ENCODE results near the gene SDK1.

The SDK1 gene

GRCh38 chr7:3292694-3293093 lies 8.4 kb upstream of the SDK1 start:
- no peak for TF ChIP-seq ZFX (IDR thresholded peaks at IDR 0.05)
- TF ChIP-seq, protein P1, sequence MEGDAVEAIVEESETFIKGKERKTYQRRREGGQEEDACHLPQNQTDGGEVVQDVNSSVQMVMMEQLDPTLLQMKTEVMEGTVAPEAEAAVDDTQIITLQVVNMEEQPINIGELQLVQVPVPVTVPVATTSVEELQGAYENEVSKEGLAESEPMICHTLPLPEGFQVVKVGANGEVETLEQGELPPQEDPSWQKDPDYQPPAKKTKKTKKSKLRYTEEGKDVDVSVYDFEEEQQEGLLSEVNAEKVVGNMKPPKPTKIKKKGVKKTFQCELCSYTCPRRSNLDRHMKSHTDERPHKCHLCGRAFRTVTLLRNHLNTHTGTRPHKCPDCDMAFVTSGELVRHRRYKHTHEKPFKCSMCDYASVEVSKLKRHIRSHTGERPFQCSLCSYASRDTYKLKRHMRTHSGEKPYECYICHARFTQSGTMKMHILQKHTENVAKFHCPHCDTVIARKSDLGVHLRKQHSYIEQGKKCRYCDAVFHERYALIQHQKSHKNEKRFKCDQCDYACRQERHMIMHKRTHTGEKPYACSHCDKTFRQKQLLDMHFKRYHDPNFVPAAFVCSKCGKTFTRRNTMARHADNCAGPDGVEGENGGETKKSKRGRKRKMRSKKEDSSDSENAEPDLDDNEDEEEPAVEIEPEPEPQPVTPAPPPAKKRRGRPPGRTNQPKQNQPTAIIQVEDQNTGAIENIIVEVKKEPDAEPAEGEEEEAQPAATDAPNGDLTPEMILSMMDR (conservative IDR thresholded peaks at IDR 0.05): no peak
- H3K27ac ChIP-seq: no peak overlapping the region

GRCh38 chr7:3294432-3295100 lies 6.5 kb upstream of the SDK1 start:
- TF ChIP-seq, protein P1 (conservative IDR thresholded peaks at IDR 0.05): no peak
- no peak for TF ChIP-seq ZFX (IDR thresholded peaks at IDR 0.05)
- H3K27ac ChIP-seq: no peak overlapping the region

GRCh38 chr7:3297105-3297819 lies 3.8 kb upstream of the SDK1 start:
- TF ChIP-seq, protein P1 (conservative IDR thresholded peaks at IDR 0.05): no peak
- TF ChIP-seq ZFX (IDR thresholded peaks at IDR 0.05): no peak
- H3K27ac ChIP-seq: no peak overlapping the region

- TF ChIP-seq, protein P1 (conservative IDR thresholded peaks at IDR 0.05): no peak
- TF ChIP-seq ZFX (IDR thresholded peaks at IDR 0.05): no peak
These were observed 816 bp upstream of the SDK1 start for GRCh38 chr7:3300221-3300650.

DNA sequence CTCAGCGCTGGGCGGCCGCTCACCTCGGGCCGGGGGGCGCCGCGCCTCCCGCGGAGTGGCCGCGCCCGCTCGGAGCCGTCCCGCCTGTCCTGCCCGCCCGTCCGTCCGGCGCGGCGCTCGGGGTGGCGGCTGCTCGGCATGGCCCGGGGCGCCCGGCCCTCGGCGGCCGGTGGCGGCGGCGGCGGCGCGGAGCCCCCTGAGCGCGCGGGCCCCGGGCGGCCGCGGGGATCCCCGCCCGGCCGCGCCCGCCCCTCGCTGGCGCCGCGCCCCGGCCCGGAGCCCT lies 338 bp downstream of the SDK1 start:
- TF ChIP-seq ZFX (IDR thresholded peaks at IDR 0.05): no peak
- TF ChIP-seq, protein P1 (conservative IDR thresholded peaks at IDR 0.05): no peak
- H3K27ac ChIP-seq: no peak overlapping the region

More at GRCh38 chr7:3300221-3300650, 816 bp upstream of the SDK1 start:
- no peak overlapping the region for H3K27ac ChIP-seq

DNA sequence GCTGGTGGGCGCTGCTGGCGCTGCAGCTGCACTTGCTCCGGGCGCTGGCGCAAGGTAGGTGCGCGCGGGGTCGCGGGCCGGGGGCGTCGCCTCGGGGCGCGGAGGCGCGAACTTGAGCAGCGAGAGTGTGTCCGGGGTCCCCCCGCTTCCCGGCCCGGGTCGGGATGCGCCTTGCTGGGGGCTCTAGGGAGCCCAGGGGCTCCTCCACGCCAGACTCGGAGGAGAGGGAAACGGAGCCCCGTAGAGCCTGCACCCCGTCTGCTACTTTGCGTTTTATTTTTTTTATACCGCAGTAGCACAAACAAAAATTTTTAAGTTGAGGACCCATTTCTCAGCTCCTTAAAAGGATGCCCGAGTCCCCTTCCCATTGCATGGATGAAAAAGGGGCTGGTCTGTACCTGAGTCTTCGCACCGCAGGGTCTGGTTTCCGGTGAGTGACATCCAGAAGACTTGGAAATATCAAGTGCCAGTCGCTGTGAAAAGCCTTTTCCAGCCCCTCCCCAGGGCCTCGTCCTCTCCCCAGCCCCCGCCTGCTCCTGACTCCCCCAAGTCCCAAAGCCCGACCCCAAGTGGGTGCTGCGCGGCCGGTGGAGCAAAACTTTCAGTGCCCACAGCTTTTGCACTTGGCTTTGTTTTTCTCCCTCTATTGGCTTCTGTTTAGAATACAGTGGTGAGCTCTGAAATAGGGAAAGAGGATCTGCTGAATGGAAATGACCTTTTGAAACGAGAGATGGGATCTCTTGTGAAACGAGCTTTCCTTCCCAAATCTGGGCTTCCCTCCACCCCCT lies 973 bp downstream of the SDK1 start:
- TF ChIP-seq ZFX (IDR thresholded peaks at IDR 0.05): no peak
- TF ChIP-seq, protein P1 (conservative IDR thresholded peaks at IDR 0.05): no peak
- no peak overlapping the region for H3K27ac ChIP-seq
